ENCODE data around the gene CFAP206.

The CFAP206 gene

DNA sequence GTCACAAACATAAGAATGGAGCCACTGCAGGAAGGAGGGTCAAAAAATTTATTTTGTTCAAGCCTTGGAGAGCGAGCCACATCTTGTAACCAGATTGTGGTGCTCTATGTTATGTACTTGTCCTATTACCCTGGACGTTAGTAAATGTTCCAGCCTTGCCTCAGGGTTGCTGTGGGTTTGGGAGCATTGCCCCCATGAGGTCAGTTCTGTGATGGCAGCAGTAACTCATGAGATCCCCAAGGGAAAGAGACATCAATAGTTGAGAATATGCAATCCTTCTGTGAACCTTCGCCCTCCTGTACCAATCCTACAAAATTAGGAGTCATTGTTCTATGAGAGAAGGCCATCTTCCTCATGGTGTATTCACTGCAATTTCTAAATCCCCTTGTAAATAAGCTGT is 16.4 kb upstream of the CFAP206 start:
- H3K4me3 ChIP-seq (ENCODE audit: low read depth, low read length) = no peak overlapping the region
- TF ChIP-seq MYC (IDR thresholded peaks at IDR 0.05; ENCODE audit: low read depth, low read length) (no peak), POLR2A (IDR thresholded peaks at IDR 0.05; ENCODE audit: extremely low read depth, insufficient read length) (no peak)
- TF ChIP-seq, protein P1, sequence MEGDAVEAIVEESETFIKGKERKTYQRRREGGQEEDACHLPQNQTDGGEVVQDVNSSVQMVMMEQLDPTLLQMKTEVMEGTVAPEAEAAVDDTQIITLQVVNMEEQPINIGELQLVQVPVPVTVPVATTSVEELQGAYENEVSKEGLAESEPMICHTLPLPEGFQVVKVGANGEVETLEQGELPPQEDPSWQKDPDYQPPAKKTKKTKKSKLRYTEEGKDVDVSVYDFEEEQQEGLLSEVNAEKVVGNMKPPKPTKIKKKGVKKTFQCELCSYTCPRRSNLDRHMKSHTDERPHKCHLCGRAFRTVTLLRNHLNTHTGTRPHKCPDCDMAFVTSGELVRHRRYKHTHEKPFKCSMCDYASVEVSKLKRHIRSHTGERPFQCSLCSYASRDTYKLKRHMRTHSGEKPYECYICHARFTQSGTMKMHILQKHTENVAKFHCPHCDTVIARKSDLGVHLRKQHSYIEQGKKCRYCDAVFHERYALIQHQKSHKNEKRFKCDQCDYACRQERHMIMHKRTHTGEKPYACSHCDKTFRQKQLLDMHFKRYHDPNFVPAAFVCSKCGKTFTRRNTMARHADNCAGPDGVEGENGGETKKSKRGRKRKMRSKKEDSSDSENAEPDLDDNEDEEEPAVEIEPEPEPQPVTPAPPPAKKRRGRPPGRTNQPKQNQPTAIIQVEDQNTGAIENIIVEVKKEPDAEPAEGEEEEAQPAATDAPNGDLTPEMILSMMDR (IDR thresholded peaks at IDR 0.05; ENCODE audit: low read depth, low read length) = peak; percentile 64
- peak; percentile 68 for DNase-seq (ENCODE audit: low read depth)

DNA sequence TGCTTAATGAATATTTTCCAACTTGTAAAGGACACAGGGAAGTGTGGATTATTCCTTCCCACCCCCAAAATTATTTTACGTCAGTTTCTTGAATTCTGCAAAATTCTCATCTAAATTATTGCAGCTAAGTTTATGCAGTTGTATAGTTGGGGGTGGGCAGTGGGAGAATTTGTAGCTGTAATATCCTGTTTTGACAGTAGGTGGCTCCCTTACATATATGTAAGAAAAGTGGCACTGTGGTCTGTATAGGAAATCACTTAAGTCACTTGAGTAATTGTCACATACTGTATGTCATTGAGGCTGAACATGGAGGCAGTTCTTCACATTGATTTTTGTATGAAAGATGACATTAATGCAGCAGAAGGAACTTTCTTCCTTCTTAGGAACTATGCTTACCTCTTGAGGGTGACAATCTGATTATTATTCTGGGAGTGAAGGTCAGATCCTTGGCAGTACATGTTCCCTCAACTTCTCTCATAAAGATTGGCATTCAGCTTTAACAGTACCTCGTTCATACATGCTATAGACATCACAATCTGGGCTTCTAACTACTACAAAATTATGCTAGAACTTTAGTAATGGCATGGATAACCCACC is 14.6 kb upstream of the CFAP206 start:
- no peak overlapping the region for H3K4me3 ChIP-seq (ENCODE audit: low read depth, low read length)
- no peak for TF ChIP-seq MYC (IDR thresholded peaks at IDR 0.05; ENCODE audit: low read depth, low read length)
- TF ChIP-seq, protein P1 (IDR thresholded peaks at IDR 0.05; ENCODE audit: low read depth, low read length) = peak; percentile 57
- peak; percentile 84 for DNase-seq (ENCODE audit: low read depth)

DNA sequence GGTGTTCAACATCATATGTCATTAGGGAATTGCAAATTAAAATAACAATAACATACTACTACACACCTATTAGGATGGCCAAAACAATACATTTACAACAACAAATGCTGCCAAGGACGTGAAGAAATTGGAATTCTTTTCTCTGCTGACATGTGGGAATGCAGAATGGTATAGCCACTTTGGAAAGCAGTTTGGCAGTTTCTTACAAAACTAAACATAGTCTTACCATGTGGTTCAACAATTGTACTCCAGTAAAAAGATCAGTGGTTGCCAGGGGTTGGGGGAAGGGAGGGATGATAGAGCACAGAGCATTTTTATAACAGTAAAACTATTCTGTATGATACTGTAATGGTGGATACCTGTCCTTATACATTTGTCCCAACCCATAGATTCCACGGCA is 12.3 kb upstream of the CFAP206 start:
- TF ChIP-seq, protein P2, sequence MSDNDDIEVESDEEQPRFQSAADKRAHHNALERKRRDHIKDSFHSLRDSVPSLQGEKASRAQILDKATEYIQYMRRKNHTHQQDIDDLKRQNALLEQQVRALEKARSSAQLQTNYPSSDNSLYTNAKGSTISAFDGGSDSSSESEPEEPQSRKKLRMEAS (IDR thresholded peaks at IDR 0.05; ENCODE audit: low read depth, low read length) = no peak
- no peak for DNase-seq (ENCODE audit: low read depth)
- H3K4me3 ChIP-seq (ENCODE audit: low read depth, low read length) = no peak overlapping the region

DNA sequence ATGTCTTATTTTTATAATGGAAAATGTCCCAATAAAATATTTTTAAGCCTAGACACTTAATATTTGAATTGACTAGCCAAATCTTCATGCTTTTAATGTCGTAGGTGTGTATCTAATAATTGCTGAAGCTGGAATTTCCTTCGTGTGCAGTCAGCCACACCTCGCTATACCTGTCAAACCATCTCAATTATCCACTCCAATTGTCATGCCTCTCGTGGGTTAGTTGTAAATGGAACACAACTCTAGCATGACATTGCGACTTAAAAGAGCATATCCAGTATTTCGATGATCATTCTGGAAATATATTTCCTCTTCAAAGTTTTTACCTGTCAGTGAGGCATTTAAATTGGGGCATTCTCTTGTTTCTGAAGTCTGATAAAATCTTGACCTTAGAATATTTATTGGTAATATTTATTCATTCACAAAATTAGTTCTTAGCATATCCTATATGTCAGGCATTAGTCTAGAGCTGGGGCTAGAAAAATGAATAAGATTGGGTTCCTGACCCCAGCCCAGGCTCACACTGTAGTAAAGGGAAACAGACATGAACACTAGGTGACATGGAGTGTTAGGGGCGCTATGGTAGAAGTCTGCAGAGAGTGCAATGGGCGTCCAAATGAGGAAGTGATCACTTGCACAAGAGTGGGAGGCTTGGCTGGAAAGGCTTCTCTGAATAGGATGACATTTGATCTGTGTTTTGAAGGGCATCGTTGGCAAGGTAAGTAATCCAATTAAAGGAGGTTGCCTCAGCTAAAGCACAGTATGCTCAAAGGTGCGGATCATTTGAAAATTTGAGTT is 11.0 kb upstream of the CFAP206 start:
- no peak overlapping the region for H3K4me3 ChIP-seq (ENCODE audit: low read depth, low read length)
- no peak for TF ChIP-seq POLR2A (IDR thresholded peaks at IDR 0.05; ENCODE audit: extremely low read depth, insufficient read length)
- TF ChIP-seq, protein P2 (IDR thresholded peaks at IDR 0.05; ENCODE audit: low read depth, low read length) = no peak
- TF ChIP-seq, protein P1 (IDR thresholded peaks at IDR 0.05; ENCODE audit: low read depth, low read length) = peak; percentile 28
- TF ChIP-seq MYC (IDR thresholded peaks at IDR 0.05; ENCODE audit: low read depth, low read length) = peak; percentile 50; the same call in 1 of the 2 replicates
- peak; percentile 90 for DNase-seq (ENCODE audit: low read depth)

DNA sequence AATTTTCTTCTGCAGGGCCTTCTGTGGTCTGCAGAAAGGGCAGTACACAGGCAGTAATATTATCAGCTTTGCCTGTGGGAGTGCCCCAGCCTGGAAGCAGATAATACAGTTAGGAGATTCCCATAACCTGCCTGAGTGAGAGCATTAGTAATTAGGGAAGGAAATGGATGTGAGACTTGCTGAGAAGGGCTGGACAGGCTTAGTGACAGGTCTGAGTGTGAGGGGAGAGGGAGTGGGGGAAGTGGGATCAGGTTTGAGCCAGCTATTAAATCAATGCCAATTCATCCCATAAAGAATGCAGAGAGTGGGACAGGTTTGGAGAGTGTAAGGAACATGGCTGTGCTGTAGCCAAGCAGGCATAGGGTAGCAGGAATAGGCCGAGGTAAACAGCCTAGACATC is 10.1 kb upstream of the CFAP206 start:
- H3K4me3 ChIP-seq (ENCODE audit: low read depth, low read length) = no peak overlapping the region
- no peak for DNase-seq (ENCODE audit: low read depth)
- TF ChIP-seq, protein P2 (IDR thresholded peaks at IDR 0.05; ENCODE audit: low read depth, low read length) = no peak
- TF ChIP-seq, protein P1 (IDR thresholded peaks at IDR 0.05; ENCODE audit: low read depth, low read length) = no peak
- no peak for TF ChIP-seq MYC (IDR thresholded peaks at IDR 0.05; ENCODE audit: low read depth, low read length)
- no peak for TF ChIP-seq POLR2A (IDR thresholded peaks at IDR 0.05; ENCODE audit: extremely low read depth, insufficient read length)

DNA sequence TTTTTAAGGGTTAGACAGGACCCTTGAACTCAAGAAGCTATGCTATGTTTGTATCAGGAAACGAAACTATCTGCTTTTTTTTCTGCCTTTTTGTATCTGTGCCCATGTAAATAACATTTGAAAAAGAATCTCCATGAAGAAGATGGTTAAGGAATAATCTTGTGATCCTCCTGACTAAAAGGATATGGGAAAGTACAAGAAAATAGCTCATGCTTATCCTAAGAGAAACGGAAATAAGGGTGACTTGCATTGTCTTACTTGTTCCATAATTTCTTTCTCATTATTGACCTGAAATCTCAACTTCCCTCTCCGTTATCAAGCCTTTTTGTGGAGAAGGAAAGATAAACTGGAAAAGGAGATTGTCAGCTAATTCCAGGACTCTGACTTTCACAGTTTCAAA is 5.9 kb upstream of the CFAP206 start:
- no peak overlapping the region for H3K4me3 ChIP-seq (ENCODE audit: low read depth, low read length)
- no peak for DNase-seq (ENCODE audit: low read depth)
- TF ChIP-seq, protein P1 (IDR thresholded peaks at IDR 0.05; ENCODE audit: low read depth, low read length) = no peak
